ENCODE data around the gene MINDY1.
A peak's percentile ranks its signal among the peaks of the same experiment; 100 is the strongest.

The MINDY1 gene

DNA sequence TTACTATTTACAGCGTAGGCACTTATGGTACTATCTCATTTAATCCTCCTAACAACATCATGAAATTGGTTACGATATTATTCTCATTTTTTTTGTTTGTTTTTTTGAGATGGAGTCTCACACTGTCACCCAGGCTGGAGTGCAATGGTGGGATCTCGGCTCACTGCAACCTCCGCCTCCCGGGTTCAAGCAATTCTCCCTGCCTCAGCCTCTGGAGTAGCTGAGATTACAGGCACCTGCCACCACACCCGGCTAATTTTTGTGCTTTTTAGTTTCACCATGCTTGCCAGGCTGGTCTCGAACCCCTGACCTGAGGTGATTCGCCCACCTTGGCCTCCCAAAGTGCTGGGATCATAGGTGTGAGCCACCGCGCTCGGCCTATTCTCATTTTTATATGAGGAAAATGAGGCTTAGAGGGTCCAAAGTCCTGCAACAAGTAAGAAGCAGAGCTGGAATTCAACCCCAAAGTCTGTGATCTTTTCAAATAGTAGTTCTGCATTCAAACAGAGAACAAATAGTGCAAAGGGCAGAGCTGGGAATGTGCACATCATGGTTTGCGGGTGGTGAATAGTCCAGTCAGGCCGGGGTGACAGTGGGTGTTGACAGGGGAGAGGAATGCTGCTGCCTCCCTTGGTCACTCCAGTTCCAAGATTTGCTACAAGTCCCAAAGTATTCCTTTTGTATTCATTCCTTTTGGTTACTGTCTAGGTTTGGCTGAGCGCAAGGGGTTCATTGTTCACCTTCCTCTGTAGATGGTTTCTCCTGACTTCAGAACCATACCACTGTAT is 6.2 kb upstream of the MINDY1 start:
- TF ChIP-seq, protein P1, sequence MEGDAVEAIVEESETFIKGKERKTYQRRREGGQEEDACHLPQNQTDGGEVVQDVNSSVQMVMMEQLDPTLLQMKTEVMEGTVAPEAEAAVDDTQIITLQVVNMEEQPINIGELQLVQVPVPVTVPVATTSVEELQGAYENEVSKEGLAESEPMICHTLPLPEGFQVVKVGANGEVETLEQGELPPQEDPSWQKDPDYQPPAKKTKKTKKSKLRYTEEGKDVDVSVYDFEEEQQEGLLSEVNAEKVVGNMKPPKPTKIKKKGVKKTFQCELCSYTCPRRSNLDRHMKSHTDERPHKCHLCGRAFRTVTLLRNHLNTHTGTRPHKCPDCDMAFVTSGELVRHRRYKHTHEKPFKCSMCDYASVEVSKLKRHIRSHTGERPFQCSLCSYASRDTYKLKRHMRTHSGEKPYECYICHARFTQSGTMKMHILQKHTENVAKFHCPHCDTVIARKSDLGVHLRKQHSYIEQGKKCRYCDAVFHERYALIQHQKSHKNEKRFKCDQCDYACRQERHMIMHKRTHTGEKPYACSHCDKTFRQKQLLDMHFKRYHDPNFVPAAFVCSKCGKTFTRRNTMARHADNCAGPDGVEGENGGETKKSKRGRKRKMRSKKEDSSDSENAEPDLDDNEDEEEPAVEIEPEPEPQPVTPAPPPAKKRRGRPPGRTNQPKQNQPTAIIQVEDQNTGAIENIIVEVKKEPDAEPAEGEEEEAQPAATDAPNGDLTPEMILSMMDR (IDR thresholded peaks at IDR 0.05; ENCODE audit: control insufficient read depth, extremely low read depth, insufficient read depth) = no peak
- H3K4me3 ChIP-seq (ENCODE audit: low read depth, low read length) = no peak overlapping the region
- no peak for DNase-seq (ENCODE audit: low read depth)

DNA sequence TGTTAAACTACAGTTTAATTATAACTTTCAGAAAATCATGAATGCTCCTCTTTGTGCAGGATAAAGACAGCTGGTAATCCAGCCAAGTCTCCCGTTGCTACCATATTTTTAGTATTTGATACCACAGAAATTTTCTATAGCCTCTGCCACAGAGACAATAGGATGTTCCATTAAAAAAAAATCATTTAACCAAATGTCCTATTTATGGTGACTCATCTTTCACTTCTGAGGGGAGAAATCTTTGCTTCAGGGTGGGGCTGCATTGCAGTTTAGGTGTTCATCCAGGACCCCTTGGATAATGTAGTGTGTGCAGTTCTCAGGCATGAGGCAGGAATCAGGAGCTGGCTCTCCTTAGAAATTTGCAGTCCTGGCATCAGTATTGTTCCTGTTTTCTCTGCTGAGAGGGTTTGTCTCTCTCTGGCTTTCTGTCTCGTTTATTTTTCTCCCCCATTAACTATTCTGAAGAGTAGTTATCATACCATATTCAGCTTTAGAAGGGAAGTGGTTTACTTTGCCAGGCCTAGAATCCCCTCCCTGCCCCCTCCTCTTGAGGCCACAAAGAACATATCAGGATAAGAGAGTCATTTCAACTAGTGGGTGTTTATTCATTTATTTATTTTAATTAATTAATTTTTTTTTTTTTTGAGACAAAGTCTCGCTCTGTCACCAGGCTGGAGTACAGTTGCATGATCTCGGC is 4.6 kb upstream of the MINDY1 start:
- TF ChIP-seq, protein P1 (IDR thresholded peaks at IDR 0.05; ENCODE audit: control insufficient read depth, extremely low read depth, insufficient read depth) = no peak
- no peak overlapping the region for H3K4me3 ChIP-seq (ENCODE audit: low read depth, low read length)
- no peak for DNase-seq (ENCODE audit: low read depth)

DNA sequence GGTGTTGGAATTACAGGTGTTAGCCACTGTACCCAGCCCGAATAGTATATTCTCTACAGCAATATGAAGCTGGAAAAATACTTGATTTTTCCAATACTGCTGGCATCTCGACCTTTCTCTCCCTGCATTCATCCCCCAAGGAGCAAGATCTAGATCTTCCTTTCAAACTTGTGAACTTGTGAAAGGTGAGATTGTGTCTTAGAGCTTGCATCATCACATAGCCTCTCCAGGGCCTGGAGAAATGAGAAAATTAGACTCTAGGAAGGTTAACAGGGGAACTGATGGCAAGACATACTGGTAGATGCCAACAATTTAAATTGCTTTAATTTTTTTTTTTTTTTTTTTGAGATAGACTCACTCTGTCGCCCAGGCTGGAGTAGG is 3.6 kb upstream of the MINDY1 start:
- H3K4me3 ChIP-seq (ENCODE audit: low read depth, low read length) = no peak overlapping the region
- TF ChIP-seq, protein P1 (IDR thresholded peaks at IDR 0.05; ENCODE audit: control insufficient read depth, extremely low read depth, insufficient read depth) = no peak
- DNase-seq (ENCODE audit: low read depth) = no peak

DNA sequence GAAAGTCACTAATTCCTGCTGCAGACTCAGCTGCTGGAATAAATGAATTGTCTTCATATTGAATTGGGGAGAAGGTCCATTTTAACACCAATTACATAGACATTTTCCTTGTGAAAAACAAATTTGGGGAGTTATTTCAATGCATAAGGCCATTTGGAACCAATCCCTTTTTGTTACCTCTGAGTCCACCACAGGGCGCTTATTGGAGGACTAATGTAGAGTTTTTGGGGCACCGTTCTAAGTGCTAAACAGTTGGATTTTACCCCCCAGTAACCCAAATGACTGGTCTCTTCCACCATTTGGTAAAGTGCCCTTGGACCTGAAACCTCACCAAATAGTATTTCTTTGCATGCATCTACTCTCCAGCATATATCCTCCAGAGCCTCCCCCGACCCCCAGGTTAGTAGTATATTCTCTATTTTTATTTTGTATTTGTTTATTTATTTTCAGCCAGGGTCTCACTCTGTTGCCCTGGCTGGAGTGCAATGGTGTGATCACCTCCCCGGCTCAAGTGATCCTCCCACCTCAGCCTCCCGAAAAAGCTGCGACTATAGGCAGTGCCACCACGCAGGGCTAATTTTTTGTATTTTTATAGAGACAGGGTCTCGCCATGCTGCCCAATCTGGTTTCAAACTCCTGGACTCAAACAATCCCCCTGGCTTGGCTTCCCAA is 3.1 kb upstream of the MINDY1 start:
- TF ChIP-seq, protein P1 (IDR thresholded peaks at IDR 0.05; ENCODE audit: control insufficient read depth, extremely low read depth, insufficient read depth) = no peak
- DNase-seq (ENCODE audit: low read depth) = no peak
- H3K4me3 ChIP-seq (ENCODE audit: low read depth, low read length) = no peak overlapping the region

DNA sequence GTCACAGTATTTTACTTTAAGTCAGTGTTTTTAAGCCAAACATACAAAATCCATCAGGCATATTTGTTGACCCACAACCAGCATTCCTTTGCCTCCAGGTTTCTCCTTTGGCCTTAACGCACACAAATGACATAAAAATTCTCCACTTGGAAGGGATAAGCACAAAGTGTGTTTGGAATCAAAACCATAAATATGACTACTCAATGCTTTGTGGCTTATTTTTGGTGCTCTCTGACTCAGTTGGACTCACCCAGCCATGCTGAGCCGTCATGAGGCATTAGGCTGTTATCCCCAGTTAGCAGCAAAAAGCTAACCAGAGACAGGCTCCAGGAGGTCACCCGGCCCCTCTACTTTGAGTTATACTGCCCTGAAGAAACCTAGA is 2.5 kb upstream of the MINDY1 start:
- peak overlapping the region; percentile 63 for H3K4me3 ChIP-seq (ENCODE audit: low read depth, low read length)
- TF ChIP-seq, protein P1 (IDR thresholded peaks at IDR 0.05; ENCODE audit: control insufficient read depth, extremely low read depth, insufficient read depth) = no peak
- DNase-seq (ENCODE audit: low read depth) = no peak

DNA sequence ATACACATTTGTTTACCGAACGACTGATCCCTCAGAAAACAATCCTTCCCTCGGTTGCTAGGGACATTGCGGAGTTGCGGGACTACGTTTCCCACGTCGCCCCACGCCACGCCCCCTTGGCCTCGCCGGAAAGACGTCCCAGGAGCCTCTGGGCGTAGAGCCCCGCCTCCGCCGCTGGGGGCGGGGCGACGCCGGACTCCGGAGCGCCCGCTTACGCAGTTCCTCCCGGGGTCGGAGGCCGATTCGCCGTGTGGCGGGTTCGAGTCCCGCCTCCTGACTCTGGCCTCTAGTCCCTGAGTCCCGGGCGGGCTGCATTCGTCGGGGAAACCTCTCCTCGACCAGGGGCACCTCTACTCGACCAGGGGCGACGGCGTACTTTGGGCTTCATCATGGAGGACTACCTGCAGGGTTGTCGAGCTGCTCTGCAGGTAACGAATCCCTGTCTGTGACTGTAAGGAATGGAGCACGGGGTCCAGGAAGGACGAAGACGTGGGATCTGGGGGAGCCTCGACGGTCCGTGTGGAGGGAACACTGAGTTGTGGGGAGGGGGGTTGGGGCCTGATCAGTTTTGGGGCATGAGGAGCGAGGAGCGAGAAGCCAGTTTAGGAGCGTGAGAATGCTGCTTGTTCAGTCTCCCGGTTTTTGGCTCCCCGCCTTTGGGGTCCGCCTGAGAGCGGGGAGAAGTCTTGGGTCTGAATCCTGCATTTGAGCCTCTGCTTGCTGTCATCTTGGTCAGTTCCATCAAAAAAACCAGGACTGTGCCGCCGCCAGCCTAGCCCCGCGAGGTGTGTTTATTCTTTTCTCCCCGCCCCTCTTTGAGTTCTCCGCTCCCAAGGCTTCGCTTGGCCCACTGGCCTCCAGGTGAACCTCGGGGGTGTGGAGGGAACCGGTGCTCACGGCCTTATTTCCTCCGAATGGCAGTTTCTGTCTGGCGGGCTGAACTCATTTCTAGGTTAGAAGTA is 1.8 kb upstream of the MINDY1 start, which contains the start of gene PRUNE1:
TSS of gene PRUNE1 (plus strand) at position 206 of the 962 bp plus-strand sequence. CDS start at position 390, 184 bp downstream.
- DNase-seq (ENCODE audit: low read depth) = peak; percentile 91
- TF ChIP-seq, protein P1 (IDR thresholded peaks at IDR 0.05; ENCODE audit: control insufficient read depth, extremely low read depth, insufficient read depth) = no peak
- H3K4me3 ChIP-seq (ENCODE audit: low read depth, low read length) = peak within 1 kb of the TSS; percentile 63
